Measurements from ENCODE around the gene DYNLT4.

Gene DYNLT4

GRCh38 chr1:44757420-44757819 is 49.7 kb downstream of the DYNLT4 start:
- DNase-seq: no peak

All from suppressor macrophage (primary cell).